K562 (cell line): Measurements from ENCODE around the gene SLC6A16. TPM values are rescaled to one million over a fixed set of nuclear protein-coding genes. Genes with fewer than 3 reads are reported as not detected.

Experiments used
- ATAC-seq: fragments of 200-7000 bp; cut with Tn5 transposase; 3 replicates; pipeline ENCODE4 v1.9.1; 2020; ENCODE audit warnings: moderate library complexity
- BruUV-seq: library from RNA; stranded (reverse); fragments of 400-500 nt; replicated peaks from 2 replicates; lab custom pipeline; 2021; lab: Mats Ljungman, UMichigan
- CTCF ChIA-PET: fragments of 300-600 bp; formaldehyde crosslinking; extraction: SDS; loops from one replicate; lab custom pipeline; 2021; ENCODE audit warnings: low intra/inter-chr PET ratio; lab: Yijun Ruan, JAX
- POLR2A ChIA-PET: fragments of 300-600, 350-650 bp; sonication (Branson Sonifier 250); formaldehyde crosslinking; extraction: SDS; loops from one replicate; lab custom pipeline; 2021; ENCODE audit warnings: antibody characterized with exemption, inconsistent platforms; lab: Yijun Ruan, JAX
- DNase-seq, 4 experiments: peaks; one replicate each; pipeline versions ENCODE4 v3.0.0 to v3.0.0-alpha.2; 2011 to 2018; ENCODE audit warnings: low spot score in 3 of 4, mixed read lengths in 3 of 4; ENCODE audit errors: extremely low read depth in 1 of 4
- FAIRE-seq: peaks from 2 replicates; lab custom pipeline; 2011; peaks lifted over from hg19 to GRCh38; lab: Jason Lieb, UNC
- H2AFZ ChIP-seq: 2 replicates; pipeline ENCODE4 v1.6.0; 2011; ENCODE audit warnings: low read depth, low read length, control low read depth, inconsistent platforms
- H3K27ac ChIP-seq: fragments of 200-600 bp; 3 replicates; pipeline ENCODE4 v1.8.0; 2011; ENCODE audit warnings: low read depth, mild to moderate bottlenecking, control low read depth, inconsistent platforms, low read length, moderate library complexity, mixed read lengths; ENCODE audit errors: extremely low read depth
- H3K27me3 ChIP-seq, 2 experiments: fragments of 300-600 bp in 1 of 2; 2 replicates in 1 of 2; 3 replicates in 1 of 2; pipeline versions ENCODE4 v1.6.0 to v1.8.0; 2011; ENCODE audit warnings: inconsistent platforms in 2 of 2, low read length in 2 of 2, mild to moderate bottlenecking in 1 of 2, mixed read lengths in 1 of 2, moderate library complexity in 1 of 2; ENCODE audit not compliant: control insufficient read depth in 2 of 2, insufficient read depth in 2 of 2
- H3K36me3 ChIP-seq: fragments of 300-600 bp; 3 replicates; pipeline ENCODE4 v1.8.0; 2011; ENCODE audit warnings: mild to moderate bottlenecking, low read length, inconsistent platforms; ENCODE audit not compliant: control insufficient read depth, insufficient read depth
- H3K4me1 ChIP-seq, 2 experiments: fragments of 200-600 bp in 1 of 2; replicated peaks in 1 of 2; 2 replicates in 1 of 2; 3 replicates in 1 of 2; pipeline versions ENCODE4 v1.5.1 to v1.8.0; 2011; ENCODE audit warnings: inconsistent platforms in 2 of 2, low read length in 2 of 2, mild to moderate bottlenecking in 1 of 2, mixed read lengths in 1 of 2, moderate library complexity in 1 of 2; ENCODE audit not compliant: control insufficient read depth in 2 of 2, insufficient read depth in 2 of 2
- H3K4me2 ChIP-seq: 2 replicates; pipeline ENCODE4 v1.6.1; 2011; ENCODE audit warnings: low read length, control low read depth, inconsistent platforms, mixed read lengths; ENCODE audit not compliant: insufficient read depth
- H3K4me3 ChIP-seq: fragments of 200-600 bp; sonication (generic), shearing (Covaris generic); 2 replicates; pipeline ENCODE4 v1.5.1; 2016; ENCODE audit warnings: control low read depth, inconsistent platforms
- H3K79me2 ChIP-seq: fragments of 200-600 bp; 3 replicates; pipeline ENCODE4 v1.8.0; 2011; ENCODE audit warnings: low read length, inconsistent platforms; ENCODE audit not compliant: control insufficient read depth, insufficient read depth
- H3K9ac ChIP-seq, 2 experiments: 2 replicates each; pipeline versions ENCODE4 v1.6.0 to v1.6.1; 2011; ENCODE audit warnings: low read depth in 2 of 2, low read length in 2 of 2, control low read depth in 1 of 2, inconsistent platforms in 1 of 2, mild to moderate bottlenecking in 1 of 2, mixed read lengths in 1 of 2; ENCODE audit not compliant: insufficient read depth in 1 of 2
- H3K9me1 ChIP-seq: one replicate; pipeline ENCODE4 v1.6.0; 2011; ENCODE audit warnings: inconsistent platforms, mild to moderate bottlenecking, low read length, moderate library complexity; ENCODE audit not compliant: control insufficient read depth, insufficient read depth
- H3K9me3 ChIP-seq: replicated peaks from 2 replicates; pipeline ENCODE4 v1.5.1; 2011; ENCODE audit warnings: low read depth, low read length, inconsistent platforms; ENCODE audit not compliant: control insufficient read depth, insufficient read depth
- H4K20me1 ChIP-seq: replicated peaks from 2 replicates; pipeline ENCODE4 v1.6.1; 2011; ENCODE audit warnings: low read length, inconsistent platforms, mixed read lengths; ENCODE audit not compliant: control insufficient read depth, insufficient read depth
- TCF7L2 ChIP-seq: fragments of 150-350 bp; IDR thresholded peaks from 2 replicates; pipeline ENCODE4 v1.6.1; 2016; ENCODE audit warnings: low read depth, mild to moderate bottlenecking, low read length, moderate library complexity
- THRA ChIP-seq: fragments of 450-650 bp; IDR thresholded peaks from 2 replicates; pipeline ENCODE4 v1.6.1; 2017; ENCODE audit warnings: mild to moderate bottlenecking, moderate library complexity
- WGBS: fragments of 100-300 bp; shearing (Covaris generic); methylation state at CpG from one replicate; pipeline ENCODE4 v1.1.6; 2016; ENCODE audit warnings: low coverage, mixed read lengths; ENCODE audit not compliant: insufficient coverage; ENCODE audit errors: missing lambda C conversion rate; 5-methylcytosine and 5-hydroxymethylcytosine counted together
- in situ Hi-C: fragments of 300-500 bp; cut with MboI; formaldehyde crosslinking; loops from 4 replicates; pipeline ENCODE4 v1.15.0; 2018; ENCODE audit warnings: inconsistent platforms, mixed read lengths
- intact Hi-C: fragments of 100-400 bp; cut with micrococcal nuclease; formaldehyde crosslinking; loops from 2 replicates; pipeline ENCODE4 v1.14.2; 2022
- polyA plus RNA-seq, 8 experiments: library from polyadenylated mRNA; depleted of rRNA in 4 of 8; stranded (reverse) in 5 of 8; unstranded in 3 of 8; fragments of >200 nt; fragmentation: Nextera tagmentation in 2 of 8; fragmentation: Illumina TruSeq in 1 of 8; extraction: Ambion mirVana in 2 of 8; extraction: Trizol in 1 of 8; gene quantifications; 2 replicates each; pipeline versions ENCODE4 v1.2.1 to v1.2.3, GENCODE V29; 2011 to 2014; ENCODE audit warnings: inconsistent platforms in 1 of 8, missing spikeins in 1 of 8
- total RNA-seq, 7 experiments: library from RNA; depleted of rRNA in 6 of 7; stranded (reverse); fragments of >200 nt in 6 of 7; fragmentation: Illumina TruSeq in 2 of 7; extraction: Trizol in 2 of 7; gene quantifications; 2 replicates each; pipeline versions ENCODE4 v1.2.1 to v1.2.3, GENCODE V29; 2011 to 2021; ENCODE audit warnings: low replicate concordance in 1 of 7
- TF ChIP-seq, protein P1 (sequence below), 2 experiments: fragments of 450-650 bp; IDR thresholded peaks; 2 replicates each; pipeline ENCODE4 v1.6.1; 2016

Gene SLC6A16
- total and polyA plus RNA-seq, 9 of the 15 experiments (the other 6 are each of a cell fraction or from before 2014, with no cell fraction given): 0.05 to 0.95 (median 0.36) TPM

- CTCF ChIA-PET: interaction anchor here (0.5 kb wide), 1 partner anchor 137 kb away, joined by 5 read pairs; no protein-coding TSS in a partner anchor
- peaks cover 30 to 65% of the 10 kb centered on the region in 2 experiments; a peak in 4 of 5 replicates for H3K4me1 ChIP-seq
- ATAC-seq (no peak), FAIRE-seq (no peak), DNase-seq (no peak)
- H3K27ac ChIP-seq: no peak overlapping the region
- no peak overlapping the region for H3K4me3 ChIP-seq
- H3K79me2 ChIP-seq: no peaks in the 10 kb centered on the region
- no peaks in the 10 kb centered on the region for H3K27me3 ChIP-seq
- in situ Hi-C loops (no loop called here), intact Hi-C loops (no loop called here)
- no TSS peak for BruUV-seq
- POLR2A ChIA-PET: interaction anchor here (0.5 to 1.6 kb wide), 2 partner anchors 12 to 171 kb away, joined by 3 to 4 read pairs; no protein-coding TSS in a partner anchor
- no peak overlapping the region for H2AFZ ChIP-seq
- H3K4me2 ChIP-seq: no peak overlapping the region
- H3K9me3 ChIP-seq: no peaks in the 10 kb centered on the region
- H3K9me1 ChIP-seq: no peaks in the 10 kb centered on the region
- H3K36me3 ChIP-seq: 0 out of 3 replicates have a peak, but pooled peaks cover 3% of the 10 kb centered on the region
- peak overlapping the region in 1 of 2 experiments; percentile 2; a peak in 1 of 4 replicates for H3K9ac ChIP-seq
- WGBS: 75% methylated on average over 7 of the region's 8 CpGs
- TF ChIP-seq, protein P1, sequence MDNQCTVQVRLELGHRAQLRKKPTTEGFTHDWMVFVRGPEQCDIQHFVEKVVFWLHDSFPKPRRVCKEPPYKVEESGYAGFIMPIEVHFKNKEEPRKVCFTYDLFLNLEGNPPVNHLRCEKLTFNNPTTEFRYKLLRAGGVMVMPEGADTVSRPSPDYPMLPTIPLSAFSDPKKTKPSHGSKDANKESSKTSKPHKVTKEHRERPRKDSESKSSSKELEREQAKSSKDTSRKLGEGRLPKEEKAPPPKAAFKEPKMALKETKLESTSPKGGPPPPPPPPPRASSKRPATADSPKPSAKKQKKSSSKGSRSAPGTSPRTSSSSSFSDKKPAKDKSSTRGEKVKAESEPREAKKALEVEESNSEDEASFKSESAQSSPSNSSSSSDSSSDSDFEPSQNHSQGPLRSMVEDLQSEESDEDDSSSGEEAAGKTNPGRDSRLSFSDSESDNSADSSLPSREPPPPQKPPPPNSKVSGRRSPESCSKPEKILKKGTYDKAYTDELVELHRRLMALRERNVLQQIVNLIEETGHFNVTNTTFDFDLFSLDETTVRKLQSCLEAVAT (IDR thresholded peaks at IDR 0.05): no peak
- TF ChIP-seq TCF7L2 (no peak), THRA (no peak)
- no peaks in the 10 kb centered on the region for H4K20me1 ChIP-seq
These were observed 8.9 kb upstream of the SLC6A16 start for GRCh38 chr19:49333811-49334288.
